H1 (cell line): ENCODE measurements around the gene NTN5. TPM values are rescaled to one million over a fixed set of nuclear protein-coding genes. Genes with fewer than 3 reads are reported as not detected.

Source experiments
- CBX5 ChIP-seq: fragments of 300-800, 300-1000 bp; sonication (generic); IDR thresholded peaks from 2 replicates; pipeline ENCODE4 v1.7.1; 2016; ENCODE audit warnings: antibody characterized with exemption, low read length, low read depth
- CEBPB ChIP-seq: IDR thresholded peaks from 2 replicates; pipeline ENCODE4 v1.6.1; 2012; ENCODE audit warnings: low read depth, low read length
- CHD7 ChIP-seq: fragments of 300-600 bp; sonication (generic); IDR thresholded peaks from 2 replicates; pipeline ENCODE4 v1.7.1; 2012; ENCODE audit warnings: low read length, moderate library complexity, mild to moderate bottlenecking, inconsistent platforms; ENCODE audit not compliant: insufficient replicate concordance
- CTBP2 ChIP-seq: IDR thresholded peaks from 2 replicates; pipeline ENCODE4 v1.7.0; 2011; ENCODE audit warnings: borderline replicate concordance, mild to moderate bottlenecking, moderate library complexity, mixed read lengths, low read length; ENCODE audit not compliant: insufficient read depth, insufficient read length
- GABPA ChIP-seq: IDR thresholded peaks from 2 replicates; pipeline ENCODE4 v1.6.1; 2011; ENCODE audit warnings: mild to moderate bottlenecking, low read length, moderate library complexity, borderline replicate concordance; ENCODE audit not compliant: insufficient read depth
- JUND ChIP-seq: IDR thresholded peaks from 2 replicates; pipeline ENCODE4 v1.6.1; 2011; ENCODE audit warnings: mild to moderate bottlenecking, improper control_type of control experiment, low read length
- POLR2AphosphoS5 ChIP-seq: IDR thresholded peaks from 2 replicates; pipeline ENCODE4 v1.6.1; 2011; ENCODE audit warnings: low read depth, low read length
- POU5F1 ChIP-seq: IDR thresholded peaks from 2 replicates; pipeline ENCODE4 v1.6.1; 2011; ENCODE audit warnings: low read depth, mild to moderate bottlenecking, low read length, moderate library complexity
- RXRA ChIP-seq: IDR thresholded peaks from 2 replicates; pipeline ENCODE4 v1.6.1; 2011; ENCODE audit warnings: low read depth, mild to moderate bottlenecking, low read length, moderate library complexity; ENCODE audit not compliant: insufficient read depth
- SAP30 ChIP-seq: fragments of 300-600 bp; sonication (generic); IDR thresholded peaks from 2 replicates; pipeline ENCODE4 v1.7.1; 2012; ENCODE audit warnings: low read length, moderate library complexity, mild to moderate bottlenecking, inconsistent platforms; ENCODE audit not compliant: insufficient read depth, insufficient replicate concordance
- SP2 ChIP-seq: IDR thresholded peaks from 2 replicates; pipeline ENCODE4 v1.6.1; 2012; ENCODE audit warnings: mild to moderate bottlenecking, low read length, inconsistent platforms
- SRF ChIP-seq: IDR thresholded peaks from 2 replicates; pipeline ENCODE4 v1.6.1; 2011; ENCODE audit warnings: mild to moderate bottlenecking, low read depth, low read length, moderate library complexity
- SUZ12 ChIP-seq: fragments of 200-600 bp; sonication (generic); IDR thresholded peaks from 2 replicates; pipeline ENCODE4 v1.6.1; 2012; ENCODE audit warnings: mild to moderate bottlenecking, inconsistent platforms, low read length, moderate library complexity, mixed read lengths
- polyA plus RNA-seq, 7 experiments: library from polyadenylated mRNA; depleted of rRNA in 3 of 7; stranded (reverse) in 5 of 7; unstranded in 2 of 7; fragments of >200 nt in 5 of 7; fragments of 200-250 nt in 2 of 7; gene quantifications; 1 replicate in 5 of 7; 2 replicates in 1 of 7; 4 replicates in 1 of 7; pipeline versions ENCODE4 v1.2.1 to v1.2.3, GENCODE V29; 2011 to 2013; ENCODE audit warnings: missing spikeins in 2 of 7, mixed read lengths in 2 of 7
- total RNA-seq: library from RNA; stranded (reverse); fragmentation: NEBNext Ultra II Directional; extraction: Animal tissue kit (Norgen Biotek cat#: 25700); gene quantifications from 2 replicates; pipeline ENCODE4 v1.2.1, GENCODE V29; 2021

NTN5 gene
- total and polyA plus RNA-seq, 2 of the 8 experiments (the other 6 are each of a cell fraction or from before 2014, with no cell fraction given): 0.47 to 0.85 TPM

GRCh38 chr19:48703316-48703715 lies 30.5 kb upstream of the NTN5 start (continued):
- TF ChIP-seq CHD7: no peak
- no peak for TF ChIP-seq JUND
- TF ChIP-seq POLR2AphosphoS5: no peak
- TF ChIP-seq SAP30: no peak
- TF ChIP-seq GABPA: no peak
- no peak for TF ChIP-seq SRF
- no peak for TF ChIP-seq POU5F1
- no peak for TF ChIP-seq SP2
- TF ChIP-seq RXRA: no peak
- no peak for TF ChIP-seq SUZ12
- no peak for TF ChIP-seq CEBPB
- TF ChIP-seq CBX5: no peak
- TF ChIP-seq CTBP2: no peak
